LNCaP clone FGC (cell line): ENCODE measurements around the gene HCRTR1.

ENCODE experiments used
- DNase-seq: peaks from one replicate; pipeline ENCODE4 v3.0.0-alpha.2; 2011; ENCODE audit warnings: low read depth
- H3K4me3 ChIP-seq: 2 replicates; pipeline ENCODE4 v1.5.1; 2011; ENCODE audit warnings: mild to moderate bottlenecking, low read depth, low read length, control low read depth
- TF ChIP-seq, protein P1 (sequence below): IDR thresholded peaks from 2 replicates; pipeline ENCODE4 v1.5.1; 2012; ENCODE audit warnings: mild to moderate bottlenecking; ENCODE audit not compliant: control insufficient read depth, insufficient read depth; ENCODE audit errors: extremely low read depth

Gene HCRTR1

DNA sequence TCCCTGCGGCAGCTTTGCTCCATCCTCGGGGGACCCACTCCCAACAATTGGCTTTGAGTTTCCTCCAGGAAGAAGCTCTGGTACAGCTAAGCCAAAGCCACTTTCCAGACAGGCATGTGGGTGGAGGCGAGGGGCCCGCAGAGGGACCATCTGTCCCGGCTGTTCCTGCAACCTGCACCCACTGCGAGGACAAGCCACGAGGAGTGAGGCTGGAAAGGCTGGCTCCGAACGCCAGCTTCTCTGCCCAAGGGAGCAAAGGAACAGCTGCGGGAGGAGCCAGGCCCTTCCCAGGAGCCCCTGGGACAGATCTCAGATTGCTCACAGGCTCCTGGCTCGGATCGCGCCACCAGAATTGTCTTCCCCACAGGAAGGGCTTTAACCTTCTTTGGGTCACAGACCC lies 55.5 kb downstream of the HCRTR1 start:
- TF ChIP-seq, protein P1, sequence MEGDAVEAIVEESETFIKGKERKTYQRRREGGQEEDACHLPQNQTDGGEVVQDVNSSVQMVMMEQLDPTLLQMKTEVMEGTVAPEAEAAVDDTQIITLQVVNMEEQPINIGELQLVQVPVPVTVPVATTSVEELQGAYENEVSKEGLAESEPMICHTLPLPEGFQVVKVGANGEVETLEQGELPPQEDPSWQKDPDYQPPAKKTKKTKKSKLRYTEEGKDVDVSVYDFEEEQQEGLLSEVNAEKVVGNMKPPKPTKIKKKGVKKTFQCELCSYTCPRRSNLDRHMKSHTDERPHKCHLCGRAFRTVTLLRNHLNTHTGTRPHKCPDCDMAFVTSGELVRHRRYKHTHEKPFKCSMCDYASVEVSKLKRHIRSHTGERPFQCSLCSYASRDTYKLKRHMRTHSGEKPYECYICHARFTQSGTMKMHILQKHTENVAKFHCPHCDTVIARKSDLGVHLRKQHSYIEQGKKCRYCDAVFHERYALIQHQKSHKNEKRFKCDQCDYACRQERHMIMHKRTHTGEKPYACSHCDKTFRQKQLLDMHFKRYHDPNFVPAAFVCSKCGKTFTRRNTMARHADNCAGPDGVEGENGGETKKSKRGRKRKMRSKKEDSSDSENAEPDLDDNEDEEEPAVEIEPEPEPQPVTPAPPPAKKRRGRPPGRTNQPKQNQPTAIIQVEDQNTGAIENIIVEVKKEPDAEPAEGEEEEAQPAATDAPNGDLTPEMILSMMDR, result no peak
- no peak for DNase-seq
- no peak overlapping the region for H3K4me3 ChIP-seq

DNA sequence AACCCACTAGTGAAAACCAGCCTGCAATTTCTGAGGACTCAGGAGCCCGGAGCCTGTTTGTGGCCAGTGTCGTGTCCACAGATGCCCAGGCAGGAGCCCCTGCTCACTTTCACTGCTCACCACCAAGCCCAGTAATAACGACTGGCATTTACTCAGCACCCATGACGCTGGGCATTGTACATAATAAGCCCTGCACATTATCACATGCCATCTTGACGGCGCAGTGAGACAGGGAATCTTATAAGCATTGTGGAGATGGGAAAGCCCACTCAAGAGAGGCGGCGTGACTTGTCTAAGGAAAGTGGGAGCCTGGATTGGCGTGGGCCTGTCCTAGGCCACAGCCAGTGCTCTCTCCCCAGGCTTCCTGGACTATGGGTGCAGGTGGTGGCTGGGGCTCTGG lies 55.9 kb downstream of the HCRTR1 start:
- TF ChIP-seq, protein P1, result no peak
- H3K4me3 ChIP-seq, result no peak overlapping the region
- DNase-seq, result no peak

DNA sequence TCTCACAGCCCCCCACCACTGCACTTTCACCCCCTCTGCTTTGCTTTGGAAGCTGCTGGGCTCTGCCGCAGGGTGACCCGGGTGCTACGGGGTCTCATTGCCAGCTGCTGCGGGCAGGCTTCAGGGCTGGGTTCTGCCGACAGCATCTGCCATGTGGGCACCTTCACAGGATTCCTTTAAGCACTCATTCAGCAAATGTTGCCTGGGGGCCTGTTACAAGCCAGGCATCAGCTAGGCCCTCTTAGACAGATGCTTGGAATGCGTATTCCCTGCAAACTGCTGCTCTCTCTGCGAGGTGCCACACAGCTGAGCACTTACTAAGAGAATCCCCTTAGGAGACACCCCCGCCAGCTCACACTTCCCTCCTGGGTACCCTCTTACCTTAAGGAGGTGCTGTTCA lies 57.1 kb downstream of the HCRTR1 start:
- H3K4me3 ChIP-seq, result no peak overlapping the region
- TF ChIP-seq, protein P1, result no peak
- DNase-seq, result no peak

- no peak overlapping the region for H3K4me3 ChIP-seq
- DNase-seq, result no peak
- TF ChIP-seq, protein P1, result no peak
Observed at GRCh38 chr1:31675161-31675560, 57.7 kb downstream of the HCRTR1 start.

DNA sequence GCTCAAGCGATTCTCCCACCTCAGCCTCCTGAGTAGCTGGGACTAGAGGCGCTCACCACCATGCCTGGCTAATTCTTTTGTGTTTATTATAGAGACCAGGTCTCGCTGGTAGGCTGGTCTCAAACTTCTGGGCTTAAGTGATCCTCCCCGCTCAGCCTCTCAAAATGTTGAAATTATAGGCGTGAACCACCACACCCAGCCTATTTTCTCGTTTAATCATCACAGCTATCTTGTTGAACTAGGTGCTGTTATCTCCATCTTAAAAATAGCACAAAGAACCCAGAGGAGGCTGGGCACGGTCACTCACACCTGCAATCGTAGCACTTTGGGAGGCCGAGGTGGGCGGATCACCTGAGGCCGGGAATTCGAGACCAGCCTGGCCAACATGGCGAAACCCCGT lies 58.3 kb downstream of the HCRTR1 start:
- no peak overlapping the region for H3K4me3 ChIP-seq
- DNase-seq, result no peak
- TF ChIP-seq, protein P1, result no peak
